Measurements from ENCODE around the gene MICAL2.

DNA sequence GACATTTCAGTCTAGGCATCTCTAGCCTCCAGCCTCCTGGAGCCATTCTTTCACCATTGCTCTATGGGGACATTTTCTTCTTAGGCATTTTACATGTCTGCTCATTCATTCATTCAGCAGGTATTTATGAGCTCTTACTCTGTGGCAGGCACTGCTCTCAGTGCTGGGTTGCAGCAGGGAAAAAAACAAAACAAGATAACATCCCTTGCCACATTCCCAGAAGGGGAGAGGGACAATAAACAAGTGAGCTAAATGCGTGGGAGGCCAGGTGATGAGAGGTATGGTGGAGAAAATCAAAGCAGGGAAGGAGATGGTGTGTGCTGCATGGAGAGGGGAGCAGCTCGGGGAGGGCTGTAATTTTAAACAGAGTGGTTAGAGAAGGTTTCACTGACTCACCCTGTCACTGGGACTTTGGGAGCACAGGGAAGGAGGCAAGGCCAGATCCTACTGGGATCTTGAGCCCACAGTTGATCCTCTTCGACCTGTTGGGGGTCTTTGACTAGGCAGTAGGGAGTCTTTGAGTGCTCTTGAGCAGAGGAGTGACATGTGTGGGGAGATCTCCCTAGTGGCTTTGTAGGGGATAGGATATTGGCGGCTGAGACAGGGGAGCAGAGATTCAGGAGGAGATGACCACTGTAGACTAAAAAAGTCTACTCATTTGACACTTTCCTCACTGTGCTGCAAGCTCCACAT is 17.0 kb downstream of the MICAL2 start:
- no peak for TF ChIP-seq ZNF8 (CRISPR knock-in tag; IDR thresholded peaks at IDR 0.05)
- no peak for TF ChIP-seq SNAI2 (CRISPR knock-in tag; IDR thresholded peaks at IDR 0.05)
- TF ChIP-seq ZFP3 (CRISPR knock-in tag; IDR thresholded peaks at IDR 0.05), result no peak
- no peak for TF ChIP-seq PPARA (CRISPR knock-in tag; IDR thresholded peaks at IDR 0.05; ENCODE audit: borderline replicate concordance)
